WTC11 (cell line): Measurements from ENCODE around the gene ARHGAP25. TPM values are rescaled to one million over a fixed set of nuclear protein-coding genes. Genes with fewer than 3 reads are reported as not detected.

ENCODE experiments used
- ATAC-seq: fragments of 200-7000 bp; cut with Tn5 transposase; 2 replicates; pipeline ENCODE4 v1.10.0; 2021; ENCODE audit warnings: mild to moderate bottlenecking, moderate library complexity
- CTCF ChIA-PET: fragments of 300-600 bp; sonication (Branson Sonifier 250); formaldehyde crosslinking; loops from one replicate; lab custom pipeline; 2021; ENCODE audit warnings: antibody characterized with exemption; lab: Charles Lee
- POLR2A ChIA-PET: fragments of 350-600 bp; sonication (Branson Sonifier 250); formaldehyde crosslinking; loops from one replicate; lab custom pipeline; 2021; ENCODE audit warnings: antibody characterized with exemption; lab: Charles Lee
- DNase-seq: peaks from one replicate; pipeline ENCODE4 v3.0.0; 2021; ENCODE audit warnings: low spot score
- H3K27ac Mint-ChIP-seq: 2 replicates; pipeline ENCODE4 v1.8.0; 2021; ENCODE audit warnings: mixed read lengths
- H3K27me3 Mint-ChIP-seq: 2 replicates; pipeline ENCODE4 v1.8.0; 2021; ENCODE audit warnings: low read depth, mild to moderate bottlenecking, moderate library complexity, mixed read lengths
- H3K36me3 Mint-ChIP-seq: 2 replicates; pipeline ENCODE4 v1.8.0; 2021; ENCODE audit warnings: mixed read lengths
- H3K4me1 Mint-ChIP-seq: 2 replicates; pipeline ENCODE4 v1.8.0; 2022; ENCODE audit warnings: mixed read lengths
- H3K4me3 Mint-ChIP-seq: 2 replicates; pipeline ENCODE4 v1.8.0; 2021; ENCODE audit warnings: mild to moderate bottlenecking, moderate library complexity, mixed read lengths
- H3K9me3 Mint-ChIP-seq: 2 replicates; pipeline ENCODE4 v1.8.0; 2021; ENCODE audit warnings: mixed read lengths
- ATF3 ChIP-seq: sonication (generic); formaldehyde crosslinking; conservative IDR thresholded peaks from 2 replicates; pipeline ENCODE4 v1.8.1; 2022; ENCODE audit warnings: mild to moderate bottlenecking, missing genetic modification reagents
- ATF6 ChIP-seq: sonication (generic); formaldehyde crosslinking; IDR thresholded peaks from 2 replicates; pipeline ENCODE4 v1.8.1; 2023; ENCODE audit warnings: mild to moderate bottlenecking, missing genetic modification reagents
- CBFB ChIP-seq: sonication (generic); formaldehyde crosslinking; IDR thresholded peaks from 2 replicates; pipeline ENCODE4 v1.8.1; 2022; ENCODE audit warnings: mild to moderate bottlenecking, low read depth, missing genetic modification reagents
- CREM ChIP-seq: sonication (generic); formaldehyde crosslinking; IDR thresholded peaks from 2 replicates; pipeline ENCODE4 v1.8.1; 2022; ENCODE audit warnings: mild to moderate bottlenecking, missing genetic modification reagents, moderate library complexity
- FOXJ3 ChIP-seq: sonication (generic); formaldehyde crosslinking; IDR thresholded peaks from 2 replicates; pipeline ENCODE4 v1.9.0; 2021; ENCODE audit warnings: missing genetic modification reagents, mild to moderate bottlenecking, borderline replicate concordance
- GRHL2 ChIP-seq: fragments of 250-450 bp; sonication (Bioruptor Pico); IDR thresholded peaks from 2 replicates; pipeline ENCODE4 v1.8.0; 2022; ENCODE audit warnings: mild to moderate bottlenecking, moderate library complexity; ENCODE audit not compliant: insufficient replicate concordance, severe bottlenecking
- MLX ChIP-seq: sonication (generic); formaldehyde crosslinking; IDR thresholded peaks from 2 replicates; pipeline ENCODE4 v1.8.1; 2023; ENCODE audit warnings: mild to moderate bottlenecking, missing genetic modification reagents, moderate library complexity
- MXD4 ChIP-seq: fragments of 250-450 bp; sonication (Bioruptor Pico); IDR thresholded peaks from 2 replicates; pipeline ENCODE4 v1.8.0; 2021; ENCODE audit warnings: mild to moderate bottlenecking, moderate library complexity, borderline replicate concordance
- MYBL2 ChIP-seq: sonication (generic); formaldehyde crosslinking; IDR thresholded peaks from 2 replicates; pipeline ENCODE4 v1.8.1; 2023; ENCODE audit warnings: mild to moderate bottlenecking, moderate library complexity, missing genetic modification reagents
- NFYB ChIP-seq: sonication (generic); formaldehyde crosslinking; conservative IDR thresholded peaks from 2 replicates; pipeline ENCODE4 v1.8.0; 2022; ENCODE audit warnings: low read depth, missing genetic modification reagents
- NR2C2 ChIP-seq: sonication (generic); formaldehyde crosslinking; IDR thresholded peaks from 2 replicates; pipeline ENCODE4 v1.8.0; 2022; ENCODE audit warnings: mild to moderate bottlenecking, missing genetic modification reagents
- PREB ChIP-seq: sonication (generic); formaldehyde crosslinking; IDR thresholded peaks from 2 replicates; pipeline ENCODE4 v1.8.1; 2022; ENCODE audit warnings: mild to moderate bottlenecking, missing genetic modification reagents, moderate library complexity, borderline replicate concordance
- SMAD3 ChIP-seq: sonication (generic); formaldehyde crosslinking; IDR thresholded peaks from 2 replicates; pipeline ENCODE4 v1.8.0; 2022; ENCODE audit warnings: missing genetic modification reagents, mild to moderate bottlenecking, borderline replicate concordance
- SMAD4 ChIP-seq: sonication (generic); formaldehyde crosslinking; IDR thresholded peaks from 2 replicates; pipeline ENCODE4 v1.8.0; 2022; ENCODE audit warnings: mild to moderate bottlenecking, missing genetic modification reagents
- TCF7 ChIP-seq: sonication (generic); formaldehyde crosslinking; IDR thresholded peaks from 2 replicates; pipeline ENCODE4 v1.8.0; 2022; ENCODE audit warnings: mild to moderate bottlenecking, low read depth, missing genetic modification reagents, moderate library complexity
- TEAD1 ChIP-seq: sonication (generic); formaldehyde crosslinking; IDR thresholded peaks from 2 replicates; pipeline ENCODE4 v1.8.0; 2022; ENCODE audit warnings: mild to moderate bottlenecking, missing genetic modification reagents
- TP53 ChIP-seq: sonication (generic); formaldehyde crosslinking; IDR thresholded peaks from 2 replicates; pipeline ENCODE4 v1.8.1; 2023; ENCODE audit warnings: mild to moderate bottlenecking, missing genetic modification reagents
- ZBTB43 ChIP-seq: sonication (generic); formaldehyde crosslinking; IDR thresholded peaks from 2 replicates; pipeline ENCODE4 v1.8.1; 2023; ENCODE audit warnings: mild to moderate bottlenecking, missing genetic modification reagents
- ZNF138 ChIP-seq: sonication (generic); formaldehyde crosslinking; conservative IDR thresholded peaks from 2 replicates; pipeline ENCODE4 v1.8.1; 2022; ENCODE audit warnings: mild to moderate bottlenecking, moderate library complexity, missing genetic modification reagents
- ZNF219 ChIP-seq: sonication (generic); formaldehyde crosslinking; IDR thresholded peaks from 2 replicates; pipeline ENCODE4 v1.8.0; 2023; ENCODE audit warnings: missing genetic modification reagents, mild to moderate bottlenecking, borderline replicate concordance
- ZNF263 ChIP-seq: sonication (generic); formaldehyde crosslinking; IDR thresholded peaks from 2 replicates; pipeline ENCODE4 v1.8.1; 2022; ENCODE audit warnings: low read depth, mild to moderate bottlenecking, moderate library complexity, missing genetic modification reagents
- ZNF281 ChIP-seq: sonication (generic); formaldehyde crosslinking; IDR thresholded peaks from 2 replicates; pipeline ENCODE4 v1.8.0; 2023; ENCODE audit warnings: mild to moderate bottlenecking, missing genetic modification reagents
- ZNF317 ChIP-seq: sonication (generic); formaldehyde crosslinking; IDR thresholded peaks from 2 replicates; pipeline ENCODE4 v1.8.1; 2023; ENCODE audit warnings: low read depth, mild to moderate bottlenecking, moderate library complexity, missing genetic modification reagents, borderline replicate concordance
- total RNA-seq: library from RNA; stranded (reverse); gene quantifications from 3 replicates; pipeline ENCODE4 v1.2.3, GENCODE V29; 2021

ARHGAP25 gene
- total RNA-seq, 1 experiment from 2014 or later: 2.9 TPM

- TF ChIP-seq MYBL2: no peak
- no peak for TF ChIP-seq NFYB (CRISPR knock-in tag)
- TF ChIP-seq ZNF281 (CRISPR knock-in tag): no peak
- TF ChIP-seq FOXJ3 (CRISPR knock-in tag): no peak
- no peak for TF ChIP-seq SMAD3
- no peak for TF ChIP-seq CBFB (CRISPR knock-in tag)
- no peak for TF ChIP-seq SMAD4
- TF ChIP-seq TCF7 (CRISPR knock-in tag): no peak
- no peak for TF ChIP-seq ZNF219 (CRISPR knock-in tag)
- TF ChIP-seq ZBTB43 (CRISPR knock-in tag): no peak
- TF ChIP-seq, all 79 proteins: peak for 0
Measured at GRCh38 chr2:68745006-68745405, 10.4 kb downstream of the ARHGAP25 start (continued).

- H3K4me1 Mint-ChIP-seq: peaks cover 31% of the 10 kb centered on the region
- TF ChIP-seq ZNF138 (CRISPR knock-in tag) (no peak), MLX (CRISPR knock-in tag) (no peak), TP53 (no peak), ZNF317 (no peak), ZNF263 (CRISPR knock-in tag) (no peak)
- H3K36me3 Mint-ChIP-seq: peaks cover 8% of the 10 kb centered on the region
- H3K27ac Mint-ChIP-seq: no peak overlapping the region
- peaks cover 9% of the 10 kb centered on the region for H3K9me3 Mint-ChIP-seq
- ChIA-PET POLR2A (no interaction called here), CTCF (interaction anchor here (4.7 kb wide), 1 partner anchor 37 kb away, joined by 16 read pairs; no protein-coding TSS in a partner anchor)
- H3K4me3 Mint-ChIP-seq: no peak overlapping the region
- ATAC-seq (no peak), DNase-seq (no peak)
- H3K27me3 Mint-ChIP-seq: no peaks in the 10 kb centered on the region
Measured at GRCh38 chr2:68746408-68746807, 11.8 kb downstream of the ARHGAP25 start.

- H3K27me3 Mint-ChIP-seq: no peaks in the 10 kb centered on the region
- CTCF ChIA-PET: no interaction called here
- H3K4me1 Mint-ChIP-seq: peaks cover 30% of the 10 kb centered on the region
- no peak overlapping the region for H3K27ac Mint-ChIP-seq
- H3K4me3 Mint-ChIP-seq: no peak overlapping the region
- DNase-seq (no peak), ATAC-seq (no peak)
- POLR2A ChIA-PET: no interaction called here
- peaks cover 8% of the 10 kb centered on the region for H3K36me3 Mint-ChIP-seq
- H3K9me3 Mint-ChIP-seq: peaks cover 9% of the 10 kb centered on the region
- TF ChIP-seq MXD4 (CRISPR knock-in tag) (no peak), NR2C2 (CRISPR knock-in tag) (no peak), ZNF263 (CRISPR knock-in tag) (no peak), PREB (no peak), CREM (CRISPR knock-in tag) (no peak), ATF3 (CRISPR knock-in tag) (no peak), SMAD3 (no peak), ZNF317 (no peak), NFYB (CRISPR knock-in tag) (no peak), GRHL2 (CRISPR knock-in tag) (no peak), TEAD1 (CRISPR knock-in tag) (no peak), ATF6 (CRISPR knock-in tag) (no peak), ZNF281 (CRISPR knock-in tag) (no peak)
Measured at GRCh38 chr2:68747413-68747812, 12.8 kb downstream of the ARHGAP25 start.
